ENCODE results near the gene PLCB3. TPM values are rescaled to one million over a fixed set of nuclear protein-coding genes. Genes with fewer than 3 reads are reported as not detected.

The PLCB3 gene
- total RNA-seq, 1 experiment from 2014 or later: 40.6 TPM

DNA sequence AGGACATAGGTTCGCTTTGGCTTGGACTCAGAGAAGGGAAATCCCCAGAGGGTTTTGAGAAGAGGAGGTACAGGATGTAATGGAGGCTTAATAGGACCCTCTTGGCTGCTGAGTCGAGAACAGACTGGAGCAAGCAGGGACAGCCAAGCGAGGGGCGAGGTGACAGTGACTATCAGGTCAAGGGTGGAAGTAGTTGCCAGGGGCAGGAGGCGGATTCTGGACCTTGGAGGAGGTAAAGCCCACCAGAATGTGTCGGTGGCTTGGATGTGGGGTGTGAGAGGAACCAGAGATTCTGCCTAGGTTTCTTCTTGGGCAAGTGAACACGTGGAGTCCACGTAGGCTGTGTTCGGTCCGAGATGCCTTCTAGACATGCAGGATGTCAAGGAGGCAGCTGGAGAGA, 61.6 kb downstream of the PLCB3 start:
- H3K4me3 Mint-ChIP-seq (ENCODE audit: unreplicated experiment): no peak overlapping the region

GRCh38 chr11:64313491-64314145, 62.3 kb downstream of the PLCB3 start:
- TF ChIP-seq CTCF (IDR thresholded peaks at IDR 0.05; ENCODE audit: insufficient read depth in 1 of 2, low read depth in 1 of 2, low read length in 1 of 2, severe bottlenecking in 1 of 2, unreplicated experiment in 1 of 2): no peak
- H3K4me3 ChIP-seq (ENCODE audit: low read depth, low read length): no peak overlapping the region
- H3K36me3 ChIP-seq (ENCODE audit: control insufficient read depth, insufficient read depth, low read length): peaks cover 4% of the 10 kb centered on the region; the same call in 1 of the 2 replicates
- intact Hi-C loops (cut with micrococcal nuclease; ENCODE audit: unreplicated experiment): no loop called here
- DNase-seq: no peak
- Mint-ChIP-seq H3K36me3 (ENCODE audit: insufficient read depth, unreplicated experiment) (peaks cover 69% of the 10 kb centered on the region), H3K27ac (ENCODE audit: unreplicated experiment) (peak overlapping the region; percentile 33), H3K27me3 (ENCODE audit: insufficient read depth, unreplicated experiment) (no peaks in the 10 kb centered on the region), H3K4me1 (ENCODE audit: low read depth, unreplicated experiment) (peaks cover 16% of the 10 kb centered on the region), H3K9me3 (ENCODE audit: unreplicated experiment) (no peaks in the 10 kb centered on the region), H3K4me3 (ENCODE audit: unreplicated experiment) (no peak overlapping the region)
- CTCF ChIA-PET: interaction anchor here (0.7 kb wide), 1 partner anchor 41 kb away, joined by 3 read pairs; no protein-coding TSS in a partner anchor
- POLR2A ChIA-PET: no interaction called here
- H3K9me3 ChIP-seq: no peaks in the 10 kb centered on the region
- H3K4me1 ChIP-seq: peaks cover 13% of the 10 kb centered on the region
- BruUV-seq (replicated peaks): no TSS peak
- no peaks in the 10 kb centered on the region for H3K27me3 ChIP-seq (replicated peaks; ENCODE audit: control insufficient read depth, insufficient read depth, low read length)

More for the DNA sequence above, 61.6 kb downstream of the PLCB3 start:
- H3K9me3 Mint-ChIP-seq (ENCODE audit: unreplicated experiment): no peaks in the 10 kb centered on the region
- ChIA-PET POLR2A (no interaction called here), CTCF (interaction anchor here (1.3 kb wide), 1 partner anchor 47 kb away, joined by 3 read pairs; no protein-coding TSS in a partner anchor)
- peaks cover 70% of the 10 kb centered on the region for H3K36me3 Mint-ChIP-seq (ENCODE audit: insufficient read depth, unreplicated experiment)
- H3K27me3 Mint-ChIP-seq (ENCODE audit: insufficient read depth, unreplicated experiment): no peaks in the 10 kb centered on the region
- intact Hi-C loops (cut with micrococcal nuclease; ENCODE audit: unreplicated experiment): no loop called here
- BruUV-seq (replicated peaks): no TSS peak
- H3K4me1 Mint-ChIP-seq (ENCODE audit: low read depth, unreplicated experiment): peaks cover 16% of the 10 kb centered on the region
- no peak for TF ChIP-seq CTCF (IDR thresholded peaks at IDR 0.05; ENCODE audit: insufficient read depth in 1 of 2, low read depth in 1 of 2, low read length in 1 of 2, severe bottlenecking in 1 of 2, unreplicated experiment in 1 of 2)
- DNase-seq: no peak
- Histone ChIP-seq H3K27me3 (replicated peaks; ENCODE audit: control insufficient read depth, insufficient read depth, low read length) (no peaks in the 10 kb centered on the region), H3K36me3 (ENCODE audit: control insufficient read depth, insufficient read depth, low read length) (peaks cover 4% of the 10 kb centered on the region; the same call in 1 of the 2 replicates), H3K4me1 (peaks cover 16% of the 10 kb centered on the region), H3K4me3 (ENCODE audit: low read depth, low read length) (no peak overlapping the region), H3K9me3 (no peaks in the 10 kb centered on the region)
- peak overlapping the region; percentile 33 for H3K27ac Mint-ChIP-seq (ENCODE audit: unreplicated experiment)

DNA sequence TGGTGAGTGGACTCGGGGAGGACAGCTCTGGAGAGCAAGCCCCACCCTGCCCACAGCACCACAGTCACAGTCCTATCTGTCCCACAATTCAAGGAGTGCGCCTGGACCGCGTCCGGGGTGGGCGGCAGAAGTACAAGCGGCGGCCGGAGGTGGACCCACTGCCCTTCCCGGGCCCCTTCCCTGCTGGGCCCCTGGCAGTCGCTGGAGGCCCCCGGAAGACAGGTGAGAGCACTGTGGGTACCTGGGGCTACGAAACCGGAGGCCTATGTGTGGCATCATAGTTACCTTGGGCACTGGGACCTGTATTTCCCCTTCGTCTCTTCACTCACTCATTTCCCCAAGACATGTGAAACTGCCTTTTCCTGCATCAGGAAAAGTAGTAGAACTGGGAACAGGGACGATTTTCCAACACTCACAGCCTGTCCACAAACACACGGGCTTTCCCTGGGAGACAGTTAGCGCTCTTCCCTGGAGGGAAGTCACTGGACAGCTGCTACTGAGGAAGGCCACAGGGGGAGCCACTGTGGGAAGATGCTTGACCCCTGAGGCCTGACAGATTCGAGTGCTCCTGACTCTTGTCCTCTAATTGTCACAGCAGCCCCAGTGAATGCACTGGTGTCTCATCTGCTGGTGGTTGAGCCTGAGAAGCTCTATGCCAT, 62.9 kb downstream of the PLCB3 start:
- H3K27ac Mint-ChIP-seq (ENCODE audit: unreplicated experiment): no peak overlapping the region
- H3K4me3 Mint-ChIP-seq (ENCODE audit: unreplicated experiment): no peak overlapping the region
- peaks cover 4% of the 10 kb centered on the region; the same call in 1 of the 2 replicates for H3K36me3 ChIP-seq (ENCODE audit: control insufficient read depth, insufficient read depth, low read length)
- H3K36me3 Mint-ChIP-seq (ENCODE audit: insufficient read depth, unreplicated experiment): peaks cover 76% of the 10 kb centered on the region
- intact Hi-C loops (cut with micrococcal nuclease; ENCODE audit: unreplicated experiment): no loop called here
- peaks cover 22% of the 10 kb centered on the region for H3K4me1 Mint-ChIP-seq (ENCODE audit: low read depth, unreplicated experiment)
- TF ChIP-seq CTCF (IDR thresholded peaks at IDR 0.05; ENCODE audit: insufficient read depth in 1 of 2, low read depth in 1 of 2, low read length in 1 of 2, severe bottlenecking in 1 of 2, unreplicated experiment in 1 of 2): no peak
- DNase-seq: no peak
- H3K9me3 ChIP-seq: no peaks in the 10 kb centered on the region
- H3K4me1 ChIP-seq: peaks cover 18% of the 10 kb centered on the region
- CTCF ChIA-PET: interaction anchor here (0.7 kb wide), 2 partner anchors 9 to 41 kb away, joined by 3 read pairs; partner anchors contain the start of gene ESRRA
- BruUV-seq (replicated peaks): no TSS peak
- no peak overlapping the region for H3K4me3 ChIP-seq (ENCODE audit: low read depth, low read length)
- POLR2A ChIA-PET: no interaction called here
- no peaks in the 10 kb centered on the region for H3K27me3 ChIP-seq (replicated peaks; ENCODE audit: control insufficient read depth, insufficient read depth, low read length)
- H3K27me3 Mint-ChIP-seq (ENCODE audit: insufficient read depth, unreplicated experiment): no peaks in the 10 kb centered on the region
- H3K9me3 Mint-ChIP-seq (ENCODE audit: unreplicated experiment): no peaks in the 10 kb centered on the region
